GM19328 (cell line): ENCODE measurements around the gene DTNBP1.

ENCODE experiments used
- ATAC-seq: cut with Tn5 transposase; IDR thresholded peaks from one replicate; pipeline ENCODE4 v1.9.1; 2021; ENCODE audit warnings: mild to moderate bottlenecking, moderate library complexity; ENCODE audit not compliant: unreplicated experiment

The DTNBP1 gene

GRCh38 chr6:15504581-15505350 lies 158.1 kb downstream of the DTNBP1 start:
- ATAC-seq, result no peak

GRCh38 chr6:15504040-15504495 lies 158.8 kb downstream of the DTNBP1 start:
- no peak for ATAC-seq

DNA sequence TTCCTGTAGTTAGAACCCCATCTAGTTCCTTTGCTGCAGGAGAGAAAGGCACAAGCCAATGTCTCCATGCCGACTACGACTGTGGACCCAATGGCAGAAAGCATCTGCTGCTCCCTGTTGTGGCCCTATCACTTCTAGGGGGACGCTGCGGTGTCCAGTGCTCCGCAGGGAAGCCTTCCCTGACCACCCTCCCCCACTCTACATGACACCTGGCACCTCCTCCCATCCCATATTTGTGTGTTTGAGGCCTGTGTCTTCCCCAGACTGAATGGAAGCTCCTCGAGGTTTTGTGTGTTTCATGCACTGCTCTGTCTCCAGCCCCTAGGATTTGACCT lies 159.5 kb downstream of the DTNBP1 start:
- no peak for ATAC-seq

DNA sequence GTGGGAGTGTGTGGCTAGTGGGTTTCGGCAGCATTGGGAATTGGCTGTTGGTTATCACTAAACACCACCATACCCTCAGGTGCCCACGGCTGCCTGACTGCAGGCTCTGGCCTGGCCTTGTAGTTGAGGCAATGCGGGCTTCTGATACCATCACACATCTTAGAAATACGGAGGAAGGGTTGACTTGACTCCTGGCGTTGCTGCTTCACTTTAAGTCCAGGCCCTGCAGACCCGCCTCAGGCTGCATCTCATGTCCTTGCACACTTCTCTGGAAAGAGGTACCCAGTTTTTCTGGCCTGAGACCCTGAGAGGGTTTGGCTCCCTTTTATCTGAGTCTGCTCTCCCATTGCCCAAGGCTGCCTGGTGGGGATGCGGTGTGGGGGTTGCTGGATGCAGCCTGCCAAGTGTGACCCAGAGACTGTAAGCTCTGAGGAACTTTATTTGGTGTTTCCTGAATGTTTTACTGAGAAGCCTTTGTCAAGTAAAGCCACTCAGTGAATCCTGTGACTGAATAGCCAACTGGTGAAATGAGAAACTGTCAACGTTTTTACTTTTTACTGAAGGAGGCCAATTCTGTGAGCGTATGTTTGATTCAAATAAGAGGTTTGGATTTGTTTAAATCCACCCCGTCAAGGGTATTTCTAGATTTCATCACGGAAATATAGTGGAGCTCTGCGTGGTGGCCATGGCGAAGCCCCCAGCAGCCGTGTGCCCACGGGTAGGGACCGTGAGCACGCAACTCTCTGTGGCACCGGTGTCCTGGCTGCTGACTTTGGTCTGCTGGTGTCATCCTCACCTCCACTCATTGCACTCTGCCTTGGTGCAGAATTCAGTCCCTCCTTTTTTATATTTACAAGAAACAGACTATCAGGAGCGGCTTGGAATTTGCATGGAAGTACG lies 160.1 kb downstream of the DTNBP1 start:
- ATAC-seq, result no peak

DNA sequence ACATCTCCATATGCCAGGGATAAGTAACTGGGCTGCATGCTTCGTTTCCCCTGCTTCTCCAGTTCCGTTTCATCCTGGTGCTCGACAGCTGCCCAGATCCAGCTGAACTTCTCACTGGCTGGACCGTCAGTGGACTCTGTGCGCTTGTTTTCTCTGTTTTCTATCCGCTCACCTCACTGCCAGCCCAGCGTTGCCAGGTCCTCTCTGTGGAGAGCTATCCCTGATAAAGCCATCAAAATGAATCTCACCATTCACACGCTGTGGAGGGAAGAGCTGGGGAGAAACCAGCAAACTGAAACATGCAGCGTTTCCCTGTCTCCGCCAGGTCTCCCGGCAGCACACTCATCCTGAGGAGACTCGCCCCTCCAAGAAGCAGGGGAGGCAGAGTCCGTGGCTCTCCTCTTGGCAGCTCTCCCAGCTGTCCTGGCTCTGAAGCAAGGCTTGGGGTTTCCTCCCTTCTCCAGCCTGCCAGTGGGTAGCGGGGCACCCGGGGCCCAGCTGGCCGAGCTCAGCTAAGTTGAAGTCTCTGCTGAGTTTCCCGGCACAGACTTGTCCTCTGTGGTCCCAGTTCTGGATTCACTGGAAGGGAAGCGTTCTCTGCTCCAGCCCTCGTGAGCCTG lies 160.9 kb downstream of the DTNBP1 start:
- ATAC-seq, result no peak

DNA sequence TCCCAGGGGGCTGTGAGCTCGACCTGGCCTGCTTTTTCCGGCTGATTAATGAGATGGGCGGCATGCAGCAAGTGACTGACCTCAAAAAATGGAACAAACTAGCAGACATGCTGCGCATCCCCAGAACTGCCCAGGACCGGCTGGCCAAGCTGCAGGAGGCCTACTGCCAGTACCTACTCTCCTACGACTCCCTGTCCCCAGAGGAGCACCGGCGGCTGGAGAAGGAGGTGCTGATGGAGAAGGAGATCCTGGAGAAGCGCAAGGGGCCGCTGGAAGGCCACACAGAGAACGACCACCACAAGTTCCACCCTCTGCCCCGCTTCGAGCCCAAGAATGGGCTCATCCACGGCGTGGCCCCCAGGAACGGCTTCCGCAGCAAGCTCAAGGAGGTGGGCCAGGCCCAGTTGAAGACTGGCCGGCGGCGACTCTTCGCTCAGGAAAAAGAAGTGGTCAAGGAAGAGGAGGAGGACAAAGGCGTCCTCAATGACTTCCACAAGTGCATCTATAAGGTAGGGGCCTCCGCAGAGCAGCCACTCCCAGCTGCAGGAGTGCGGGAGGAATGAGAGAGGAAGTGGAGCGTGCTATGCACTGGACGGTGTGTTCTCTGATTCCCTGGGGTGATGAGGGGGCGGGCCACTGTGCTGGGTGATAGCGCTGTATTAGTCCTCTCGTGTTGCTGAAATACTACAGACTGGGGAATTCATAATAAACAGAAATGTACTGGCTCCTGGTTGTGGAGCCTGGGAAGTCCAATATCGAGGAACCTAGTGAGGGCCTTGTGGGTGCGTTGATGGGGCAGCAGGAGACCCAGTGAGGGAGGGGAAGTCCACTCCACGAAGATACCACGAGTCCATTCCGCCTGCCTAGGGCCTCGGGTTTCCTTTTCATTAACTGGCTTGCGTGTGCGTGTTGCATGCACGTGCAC lies 161.7 kb downstream of the DTNBP1 start:
- ATAC-seq, result no peak

DNA sequence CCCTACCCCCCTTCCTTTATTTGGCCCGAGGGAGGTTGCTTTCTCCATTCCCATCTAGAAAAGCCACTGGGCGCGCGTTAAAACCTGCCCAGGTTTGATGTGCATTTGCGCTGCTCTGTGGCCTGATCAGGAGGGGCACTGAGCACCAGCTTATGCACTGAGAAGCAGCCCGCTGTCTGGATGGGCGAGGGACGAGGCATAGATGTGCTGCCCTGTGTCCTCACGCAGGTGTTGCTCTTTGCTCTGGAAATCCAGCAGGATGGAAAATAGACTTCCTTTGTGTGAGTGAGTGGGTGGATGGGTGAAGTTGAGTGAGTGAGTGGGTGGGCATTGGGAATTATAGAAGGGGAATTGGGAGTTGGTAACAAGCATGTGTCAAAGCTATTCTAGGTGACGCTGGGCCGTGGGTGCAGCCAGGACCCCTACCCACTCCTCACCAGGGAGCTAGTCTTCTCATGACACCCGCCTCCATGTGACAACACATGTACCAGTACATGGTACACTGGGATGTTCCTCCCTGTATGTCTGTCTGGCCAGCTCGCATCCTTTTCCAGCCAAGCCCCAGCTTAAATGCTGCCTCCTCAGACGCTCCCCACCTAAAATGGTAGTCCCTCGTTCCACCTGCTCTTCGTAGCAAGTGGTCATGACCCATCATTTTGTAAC lies 162.6 kb downstream of the DTNBP1 start:
- ATAC-seq, result no peak

DNA sequence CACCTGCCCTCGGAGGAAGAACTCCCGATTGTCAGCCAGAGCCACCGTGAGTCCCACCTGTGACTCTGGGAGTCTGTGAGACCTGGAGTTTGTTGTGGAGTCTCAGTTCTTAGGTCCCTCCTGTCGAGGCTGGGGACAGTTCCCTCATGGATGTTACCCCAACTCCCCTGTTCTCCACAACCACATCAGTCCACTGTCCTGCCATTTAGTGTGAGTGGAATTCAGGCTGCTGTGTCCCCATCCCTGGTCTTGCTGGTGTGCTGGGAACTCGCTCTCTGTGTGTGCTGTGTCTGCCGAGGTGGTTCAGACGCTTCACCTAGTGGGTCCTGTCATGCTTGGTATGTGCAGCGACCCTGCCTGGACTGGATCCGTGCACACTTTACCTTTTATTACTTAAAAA lies 163.2 kb downstream of the DTNBP1 start:
- no peak for ATAC-seq

DNA sequence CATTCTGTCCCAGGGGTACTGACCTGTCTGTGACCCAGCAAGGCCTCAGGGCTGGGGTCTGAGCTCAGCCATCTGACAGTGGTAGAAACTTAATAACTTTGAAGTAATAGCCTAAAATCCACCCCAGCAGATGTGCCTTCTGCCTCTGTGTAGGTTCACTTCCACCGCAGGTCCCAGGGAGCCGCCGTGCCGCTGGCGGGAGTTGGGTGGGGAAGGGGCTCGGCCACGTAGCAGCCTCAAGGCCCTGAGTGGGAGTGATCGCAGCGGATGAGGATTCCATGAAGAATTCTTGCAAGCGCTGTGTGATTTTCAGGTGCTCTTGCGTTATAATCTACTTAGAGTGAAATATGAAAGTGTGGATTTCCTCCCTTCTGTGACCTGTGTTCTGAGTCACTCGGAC lies 163.7 kb downstream of the DTNBP1 start:
- no peak for ATAC-seq

DNA sequence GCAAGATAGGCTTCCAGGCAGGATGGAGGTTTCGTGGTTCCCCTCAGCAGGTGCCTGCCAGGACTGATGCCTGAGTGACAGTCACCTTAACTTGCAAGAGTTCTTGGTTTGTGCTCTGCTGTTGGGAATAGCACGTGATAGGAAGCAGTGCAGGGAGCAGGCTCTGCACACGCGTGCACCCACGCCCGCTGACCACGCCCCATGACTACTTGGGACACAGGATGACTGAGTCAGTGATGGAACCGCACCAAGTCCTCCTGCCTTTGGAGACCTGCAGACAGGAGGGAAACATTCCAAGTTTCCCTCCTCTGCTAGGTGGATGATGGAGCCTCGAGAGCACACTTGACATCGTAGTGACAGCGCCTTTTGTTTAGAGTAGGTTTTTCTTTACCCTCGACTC lies 164.2 kb downstream of the DTNBP1 start:
- ATAC-seq, result no peak

- ATAC-seq, result no peak
Observed at GRCh38 chr6:15496345-15497131, 166.3 kb downstream of the DTNBP1 start.

GRCh38 chr6:15495375-15495901 lies 167.4 kb downstream of the DTNBP1 start:
- no peak for ATAC-seq

GRCh38 chr6:15493437-15494168 lies 169.2 kb downstream of the DTNBP1 start:
- no peak for ATAC-seq

GRCh38 chr6:15491986-15492269 lies 170.9 kb downstream of the DTNBP1 start:
- no peak for ATAC-seq

GRCh38 chr6:15491255-15491985 lies 171.4 kb downstream of the DTNBP1 start:
- no peak for ATAC-seq

GRCh38 chr6:15490242-15491100 lies 172.4 kb downstream of the DTNBP1 start:
- no peak for ATAC-seq
